ENCODE results near the gene ACSM3. TPM values are rescaled to one million over a fixed set of nuclear protein-coding genes. Genes with fewer than 3 reads are reported as not detected.
A peak's percentile ranks its signal among the peaks of the same experiment; 100 is the strongest.

ACSM3 gene
- total RNA-seq, 6 experiments from 2014 or later: 24.5 to 109 (median 57.9) TPM

DNA sequence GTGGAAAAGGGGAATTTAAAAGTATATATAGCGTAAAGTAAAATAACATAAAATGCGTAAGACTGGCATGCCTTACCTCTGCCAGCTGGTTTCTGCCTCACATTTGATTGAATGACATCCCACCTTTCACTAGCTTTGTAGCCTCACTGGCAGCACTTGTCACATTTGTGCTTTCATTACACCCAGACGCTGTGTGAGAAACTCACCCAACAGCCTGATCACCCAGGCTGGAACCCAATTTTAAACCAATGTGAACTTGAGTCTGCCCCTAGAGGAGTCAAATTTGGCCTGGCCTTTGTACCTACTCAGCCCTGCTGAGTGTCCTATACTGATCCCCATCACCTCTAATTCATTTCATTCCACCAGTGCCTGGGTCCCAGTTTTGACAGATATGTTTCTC lies 17.4 kb upstream of the ACSM3 start:
- H3K36me3 ChIP-seq: no peaks in the 10 kb centered on the region
- no peak for TF ChIP-seq CTCF (IDR thresholded peaks at IDR 0.05)
- TF ChIP-seq POLR2A (IDR thresholded peaks at IDR 0.05): no peak
- intact Hi-C loops (cut with DNase I): no loop called here
- no peak overlapping the region for H3K27ac ChIP-seq
- H3K4me1 ChIP-seq: peaks cover 0 to 14% (median 4%) of the 10 kb centered on the region in 4 donors
- no peak for ATAC-seq
- WGBS (ENCODE audit: insufficient coverage, low coverage, low lambda C conversion rate, missing lambda C conversion rate): 96% methylated on average over 3 of the region's 3 CpGs
- H3K4me3 ChIP-seq: no peak overlapping the region
- DNase-seq: no peak
- H3K9me3 ChIP-seq: no peaks in the 10 kb centered on the region
- H3K27me3 ChIP-seq: no peaks in the 10 kb centered on the region

DNA sequence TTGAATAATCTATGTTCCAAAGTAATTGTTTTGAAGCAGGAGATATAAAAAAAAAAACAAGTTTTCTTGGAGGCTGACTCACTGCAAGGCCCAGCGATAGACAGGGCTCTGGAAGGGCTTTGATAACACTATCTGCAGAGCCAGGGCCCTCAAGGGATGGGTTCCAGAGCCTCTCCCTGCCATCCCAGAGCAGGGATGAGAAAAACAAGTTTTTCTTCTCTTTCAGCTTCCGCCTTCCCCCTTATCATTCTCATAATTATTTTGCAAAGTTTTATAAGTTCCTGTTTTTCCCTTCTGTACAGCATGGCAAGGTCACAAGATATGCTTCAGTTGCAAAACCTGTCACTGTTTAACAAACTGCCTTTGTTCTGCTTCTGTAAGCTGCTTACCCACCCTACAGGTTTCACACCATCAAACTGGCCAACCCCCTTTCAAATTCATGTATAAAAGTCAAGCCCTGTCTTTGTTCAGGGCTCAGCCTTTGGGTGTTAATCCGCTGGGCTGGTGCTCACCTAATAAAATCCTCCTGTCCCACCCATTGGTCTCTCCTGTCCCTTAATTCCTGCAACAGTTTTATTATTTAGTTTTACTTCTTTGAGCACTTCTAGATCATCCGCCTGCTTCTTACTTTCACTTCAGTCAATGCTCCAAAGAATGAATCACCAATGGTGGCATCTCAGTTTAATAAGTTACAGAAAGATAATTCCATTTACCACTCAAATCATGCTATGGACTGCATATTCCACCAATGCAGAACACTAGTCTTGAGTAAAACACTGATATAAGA lies 16.6 kb upstream of the ACSM3 start:
- intact Hi-C loops (cut with DNase I): no loop called here
- 54% methylated on average over 4 of the region's 4 CpGs for WGBS (ENCODE audit: insufficient coverage, low coverage, low lambda C conversion rate, missing lambda C conversion rate)
- H3K27me3 ChIP-seq: no peaks in the 10 kb centered on the region
- TF ChIP-seq POLR2A (IDR thresholded peaks at IDR 0.05): no peak
- no peak for TF ChIP-seq CTCF (IDR thresholded peaks at IDR 0.05)
- H3K36me3 ChIP-seq: no peaks in the 10 kb centered on the region
- no peak overlapping the region for H3K27ac ChIP-seq
- no peak for DNase-seq
- peak in 1 of 4 donors; percentile 69 for ATAC-seq
- H3K9me3 ChIP-seq: no peaks in the 10 kb centered on the region
- H3K4me3 ChIP-seq: no peak overlapping the region
- peaks cover 0 to 11% (median 4%) of the 10 kb centered on the region in 4 donors for H3K4me1 ChIP-seq

DNA sequence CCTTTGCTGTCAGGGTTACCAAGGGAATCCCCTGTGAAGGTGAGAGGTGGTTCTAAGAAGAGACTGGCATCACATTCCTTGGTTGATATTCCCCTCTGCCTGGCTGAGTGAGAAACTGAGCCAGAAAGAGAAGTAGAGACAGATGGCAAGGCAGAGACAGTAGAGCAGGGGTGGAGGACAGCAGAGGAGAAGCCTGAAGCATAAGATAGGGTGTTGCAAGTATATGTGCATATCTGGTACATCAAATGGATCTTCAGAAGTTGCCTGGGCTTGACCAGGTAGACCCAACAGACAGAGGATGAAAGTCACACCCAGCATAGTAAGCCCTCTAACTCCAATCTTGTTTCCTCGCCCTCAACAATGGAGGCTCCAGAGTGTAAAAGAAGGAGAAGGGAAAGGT lies 14.3 kb upstream of the ACSM3 start:
- TF ChIP-seq CTCF (IDR thresholded peaks at IDR 0.05): no peak
- TF ChIP-seq POLR2A (IDR thresholded peaks at IDR 0.05): no peak
- intact Hi-C loops (cut with DNase I): no loop called here
- DNase-seq (no peak), ATAC-seq (no peak)
- Histone ChIP-seq H3K4me1 (no peaks in the 10 kb centered on the region), H3K27me3 (no peaks in the 10 kb centered on the region), H3K36me3 (no peaks in the 10 kb centered on the region), H3K27ac (no peak overlapping the region), H3K9me3 (no peaks in the 10 kb centered on the region), H3K4me3 (no peak overlapping the region)
- no CpG with 5 or more reads among the region's 1 CpG for WGBS (ENCODE audit: insufficient coverage, low coverage, low lambda C conversion rate, missing lambda C conversion rate)

DNA sequence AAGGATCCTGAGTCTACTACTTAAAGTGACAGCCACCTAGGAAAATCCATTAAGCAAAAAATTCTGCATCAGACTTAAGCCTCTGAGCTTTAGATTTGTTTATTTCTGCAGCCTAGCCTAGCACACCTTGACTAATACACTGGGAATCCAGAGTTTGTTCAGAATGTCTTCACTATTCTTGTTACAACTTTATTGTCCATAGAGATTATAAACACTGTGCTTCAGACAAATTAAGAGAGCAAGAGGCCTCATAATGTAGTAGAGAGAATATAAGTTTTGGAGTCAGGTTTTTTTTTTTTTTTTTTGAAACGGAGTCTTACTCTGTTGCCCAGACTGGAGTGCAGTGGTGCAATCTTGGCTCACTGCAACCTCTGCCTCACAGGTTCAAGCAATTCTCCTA lies 13.3 kb upstream of the ACSM3 start:
- no peak for ATAC-seq
- intact Hi-C loops (cut with DNase I): no loop called here
- Histone ChIP-seq H3K36me3 (no peaks in the 10 kb centered on the region), H3K27me3 (no peaks in the 10 kb centered on the region), H3K27ac (no peak overlapping the region), H3K4me3 (no peak overlapping the region), H3K9me3 (no peaks in the 10 kb centered on the region), H3K4me1 (no peaks in the 10 kb centered on the region)
- TF ChIP-seq CTCF (IDR thresholded peaks at IDR 0.05) (no peak), POLR2A (IDR thresholded peaks at IDR 0.05) (no peak)
- WGBS (ENCODE audit: insufficient coverage, low coverage, low lambda C conversion rate, missing lambda C conversion rate): 71% methylated on average over 1 of the region's 1 CpG
- DNase-seq: no peak

All from right lobe of liver (tissue), 6 donors.